Stimulated activated CD4-positive, alpha-beta T cell treated with anti-CD3 and anti-CD28 coated beads, Interleukin-1b, Interleukin-23, amount 100 ng/mL, for 24 hours (primary cell): ENCODE data around the gene VWCE.

Experiments used
- DNase-seq, 4 experiments: peaks; one replicate each; pipeline ENCODE4 v3.0.0-alpha.2; 2020; ENCODE audit warnings: low read depth in 4 of 4, low spot score in 1 of 4

VWCE gene

GRCh38 chr11:61294717-61295595, at the start of gene VWCE:
VWCE (minus strand) TSS chr11:61295316; CDS start chr11:61295037, 279 bp downstream.
- peak; percentile 32 to 67 (median 50) for DNase-seq

GRCh38 chr11:61343792-61344745, 49.0 kb upstream of the VWCE start:
- DNase-seq, result no peak

- DNase-seq, result no peak
These were observed 47.2 kb upstream of the VWCE start for GRCh38 chr11:61342207-61342803.

- no peak for DNase-seq
These were observed 46.6 kb upstream of the VWCE start for GRCh38 chr11:61341706-61342105.

- no peak for DNase-seq
These were observed 45.9 kb upstream of the VWCE start for GRCh38 chr11:61340979-61341378.

- no peak for DNase-seq
These were observed 44.4 kb upstream of the VWCE start for GRCh38 chr11:61339490-61339878.

GRCh38 chr11:61338783-61339489, 43.8 kb upstream of the VWCE start:
- no peak for DNase-seq

GRCh38 chr11:61337706-61338470, 42.8 kb upstream of the VWCE start:
- DNase-seq, result no peak

- peak; percentile 53 to 72 (median 66) for DNase-seq
These were observed 41.2 kb upstream of the VWCE start for GRCh38 chr11:61336171-61336935.

GRCh38 chr11:61335355-61335710, 40.2 kb upstream of the VWCE start:
- no peak for DNase-seq

GRCh38 chr11:61334434-61335354, 39.6 kb upstream of the VWCE start:
- DNase-seq, result no peak

GRCh38 chr11:61333550-61334433, 38.7 kb upstream of the VWCE start:
- DNase-seq, result peak in 1 of 4 experiments; percentile 4

- peak; percentile 88 to 98 (median 92) for DNase-seq
These were observed 37.9 kb upstream of the VWCE start, which contains the start of the genes DDB1 and TKFC for GRCh38 chr11:61332797-61333549. DDB1 (minus strand) TSS chr11:61333105; CDS start chr11:61332968, 137 bp downstream. TKFC (plus strand) TSS chr11:61333228; CDS start chr11:61334729, 1,501 bp downstream.

GRCh38 chr11:61332281-61332796, 37.2 kb upstream of the VWCE start:
- no peak for DNase-seq

- no peak for DNase-seq
These were observed 36.5 kb upstream of the VWCE start for GRCh38 chr11:61331651-61332050.

GRCh38 chr11:61329871-61330270, 34.8 kb upstream of the VWCE start:
- no peak for DNase-seq
